ENCODE measurements around the gene TARM1. TPM values are rescaled to one million over a fixed set of nuclear protein-coding genes. Genes with fewer than 3 reads are reported as not detected.
"Not testable (repeated sequence)": the region's sequence is repeated elsewhere in the genome, so short reads cannot be mapped to it uniquely, and the experiment has no call there.

The TARM1 gene
- total and polyA plus RNA-seq, 2 donors: not detected

GRCh38 chr19:54094426-54095000 lies 13.3 kb upstream of the TARM1 start:
- no peaks in the 10 kb centered on the region for H3K4me1 ChIP-seq (ENCODE audit: insufficient read depth)
- H3K4me3 ChIP-seq (ENCODE audit: low read depth, low read length): no peak overlapping the region
- no peaks in the 10 kb centered on the region for H3K36me3 ChIP-seq (ENCODE audit: insufficient read depth)
- DNase-seq (ENCODE audit: extremely low spot score): no peak
- WGBS: 83% methylated on average over 17 of the region's 17 CpGs
- no peak overlapping the region for H3K27ac ChIP-seq (ENCODE audit: low read depth)

GRCh38 chr19:54084410-54084809 lies 3.2 kb upstream of the TARM1 start:
- H3K4me3 ChIP-seq (ENCODE audit: low read depth, low read length): no peak overlapping the region
- no peaks in the 10 kb centered on the region for H3K36me3 ChIP-seq (ENCODE audit: insufficient read depth)
- no peak for DNase-seq (ENCODE audit: extremely low spot score)
- H3K27ac ChIP-seq (ENCODE audit: low read depth): no peak overlapping the region
- WGBS: 60% methylated on average over 3 of the region's 3 CpGs
- H3K4me1 ChIP-seq (ENCODE audit: insufficient read depth): no peaks in the 10 kb centered on the region

DNA sequence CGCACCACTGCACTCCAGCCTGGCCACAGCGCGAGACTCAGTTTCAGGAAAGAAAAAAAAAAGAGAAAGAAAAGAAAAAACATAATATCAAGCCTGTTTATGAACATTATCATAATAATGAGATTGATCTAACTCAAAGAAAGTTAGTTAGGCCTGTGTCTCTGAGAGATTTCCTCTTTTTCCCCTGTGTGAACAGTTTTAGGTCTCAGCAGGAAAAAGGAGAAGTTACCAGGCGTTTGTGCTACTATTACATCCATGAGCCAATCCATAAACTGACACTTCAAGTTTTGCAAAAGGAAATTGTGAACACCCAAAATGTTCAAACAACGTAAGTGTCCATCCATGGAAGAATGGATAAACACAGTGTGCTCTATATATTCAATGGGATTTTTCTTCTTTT lies 3.8 kb downstream of the TARM1 start:
- DNase-seq (ENCODE audit: extremely low spot score): no peak
- no peak overlapping the region for H3K4me3 ChIP-seq (ENCODE audit: low read depth, low read length)
- WGBS: 84% methylated on average over 5 of the region's 5 CpGs
- no peak overlapping the region for H3K27ac ChIP-seq (ENCODE audit: low read depth)
- H3K4me1 ChIP-seq (ENCODE audit: insufficient read depth): no peaks in the 10 kb centered on the region
- H3K36me3 ChIP-seq (ENCODE audit: insufficient read depth): no peaks in the 10 kb centered on the region

GRCh38 chr19:54074851-54075250 lies 6.3 kb downstream of the TARM1 start:
- H3K36me3 ChIP-seq (ENCODE audit: insufficient read depth): no peaks in the 10 kb centered on the region

DNA sequence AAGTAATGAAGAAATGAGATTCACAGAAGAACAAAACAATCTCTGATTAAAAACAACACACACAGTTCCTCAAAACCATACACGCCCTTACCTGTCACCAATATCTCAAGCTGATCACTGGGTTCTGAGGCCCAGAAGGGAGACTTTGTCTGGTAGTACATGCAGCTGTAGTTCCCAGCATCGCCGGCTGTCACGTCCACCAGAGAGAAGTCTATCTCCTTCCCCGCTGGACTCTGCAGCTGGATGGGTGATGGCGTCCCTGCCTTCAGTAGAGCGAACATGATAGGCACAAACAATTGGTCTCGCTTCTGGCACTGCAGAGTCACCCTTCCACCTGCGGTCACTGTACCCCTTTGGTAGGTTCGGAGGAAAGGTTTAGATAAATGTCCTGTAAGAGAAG lies 7.3 kb downstream of the TARM1 start:
- H3K4me3 ChIP-seq (ENCODE audit: low read depth, low read length): no peak overlapping the region
- no peak overlapping the region for H3K27ac ChIP-seq (ENCODE audit: low read depth)
- H3K4me1 ChIP-seq (ENCODE audit: insufficient read depth): no peaks in the 10 kb centered on the region
- 85% methylated on average over 10 of the region's 10 CpGs for WGBS
- DNase-seq (ENCODE audit: extremely low spot score): no peak
- H3K36me3 ChIP-seq (ENCODE audit: insufficient read depth): no peaks in the 10 kb centered on the region

More at GRCh38 chr19:54074851-54075250, 6.3 kb downstream of the TARM1 start:
- WGBS: 75% methylated on average over 9 of the region's 9 CpGs
- DNase-seq (ENCODE audit: extremely low spot score): no peak
- Histone ChIP-seq H3K4me3 (ENCODE audit: low read depth, low read length) (no peak overlapping the region), H3K4me1 (ENCODE audit: insufficient read depth) (no peaks in the 10 kb centered on the region), H3K27ac (ENCODE audit: low read depth) (no peak overlapping the region)

DNA sequence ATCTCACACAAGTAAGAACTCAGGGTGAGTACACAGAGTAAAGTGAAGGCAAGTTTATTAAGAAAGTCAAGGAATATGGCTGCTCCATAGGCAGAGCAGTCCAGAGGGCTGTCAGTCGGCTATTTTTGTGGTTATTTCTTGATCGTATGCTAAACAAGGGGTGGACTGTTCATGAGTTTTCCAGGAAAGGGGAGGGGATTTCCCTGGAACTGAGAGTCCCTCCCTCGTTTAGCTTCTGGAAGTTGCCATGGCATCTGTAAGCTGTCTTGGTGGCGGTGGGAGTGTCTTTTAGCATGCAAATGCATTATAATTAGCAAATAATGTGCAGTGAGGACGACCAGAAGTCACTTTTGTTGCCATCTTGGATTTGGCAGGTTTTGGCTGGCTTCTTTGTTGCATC lies 11.7 kb downstream of the TARM1 start:
- no peak overlapping the region for H3K4me3 ChIP-seq (ENCODE audit: low read depth, low read length)
- 60% methylated on average over 5 of the region's 5 CpGs for WGBS
- no peak overlapping the region for H3K27ac ChIP-seq (ENCODE audit: low read depth)
- no peak for DNase-seq (ENCODE audit: extremely low spot score)
- no peaks in the 10 kb centered on the region for H3K36me3 ChIP-seq (ENCODE audit: insufficient read depth)
- H3K4me1 ChIP-seq (ENCODE audit: insufficient read depth): no peaks in the 10 kb centered on the region

- Histone ChIP-seq H3K4me3 (ENCODE audit: low read depth, low read length) (no peak within 1 kb of the TSS), H3K36me3 (ENCODE audit: insufficient read depth) (no peaks in the 10 kb centered on the region), H3K4me1 (ENCODE audit: insufficient read depth) (no peaks in the 10 kb centered on the region), H3K27ac (ENCODE audit: low read depth) (no peak within 1 kb of the TSS)
- DNase-seq (ENCODE audit: extremely low spot score): no peak
- 74% methylated on average over 34 of the region's 34 CpGs for WGBS
Measured at GRCh38 chr19:54063350-54064116, 17.6 kb downstream of the TARM1 start, which contains the start of gene VSTM1. Gene VSTM1 (minus strand): TSS chr19:54063897. CDS start chr19:54063777, 120 bp downstream.

GRCh38 chr19:54062643-54063042 lies 18.5 kb downstream of the TARM1 start:
- no peaks in the 10 kb centered on the region for H3K4me1 ChIP-seq (ENCODE audit: insufficient read depth)
- 70% methylated on average over 9 of the region's 9 CpGs for WGBS
- H3K4me3 ChIP-seq (ENCODE audit: low read depth, low read length): no peak overlapping the region
- no peak for DNase-seq (ENCODE audit: extremely low spot score)
- H3K27ac ChIP-seq (ENCODE audit: low read depth): no peak overlapping the region
- no peaks in the 10 kb centered on the region for H3K36me3 ChIP-seq (ENCODE audit: insufficient read depth)

DNA sequence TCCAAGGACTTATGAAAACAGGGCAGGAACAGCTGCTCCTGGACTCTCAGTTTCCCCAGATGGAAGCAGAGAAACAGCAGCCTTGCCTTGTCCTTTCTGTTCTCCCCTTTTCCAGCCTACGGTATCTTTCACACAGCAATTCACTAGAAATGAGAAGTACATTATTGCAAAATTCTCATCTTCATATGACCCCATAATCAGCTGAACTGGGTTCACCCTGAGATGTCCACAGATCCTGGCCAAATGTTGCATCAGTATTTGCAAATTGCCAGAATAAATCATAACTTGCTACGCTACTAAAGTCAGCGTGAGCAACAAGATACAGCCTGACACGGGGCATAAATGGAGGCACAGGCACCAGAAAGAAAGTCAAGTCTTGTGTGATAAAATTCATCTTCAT lies 33.5 kb downstream of the TARM1 start:
- 84% methylated on average over 4 of the region's 4 CpGs for WGBS
- H3K27ac ChIP-seq (ENCODE audit: low read depth): no peak overlapping the region
- no peak for DNase-seq (ENCODE audit: extremely low spot score)
- H3K4me1 ChIP-seq (ENCODE audit: insufficient read depth): no peaks in the 10 kb centered on the region
- no peak overlapping the region for H3K4me3 ChIP-seq (ENCODE audit: low read depth, low read length)
- H3K36me3 ChIP-seq (ENCODE audit: insufficient read depth): no peaks in the 10 kb centered on the region

GRCh38 chr19:54045771-54046170 lies 35.4 kb downstream of the TARM1 start:
- DNase-seq (ENCODE audit: extremely low spot score): no peak
- Histone ChIP-seq H3K4me1 (ENCODE audit: insufficient read depth) (no peaks in the 10 kb centered on the region), H3K4me3 (ENCODE audit: low read depth, low read length) (no peak overlapping the region), H3K27ac (ENCODE audit: low read depth) (no peak overlapping the region), H3K36me3 (ENCODE audit: insufficient read depth) (no peaks in the 10 kb centered on the region)
- WGBS: 75% methylated on average over 2 of the region's 2 CpGs

DNA sequence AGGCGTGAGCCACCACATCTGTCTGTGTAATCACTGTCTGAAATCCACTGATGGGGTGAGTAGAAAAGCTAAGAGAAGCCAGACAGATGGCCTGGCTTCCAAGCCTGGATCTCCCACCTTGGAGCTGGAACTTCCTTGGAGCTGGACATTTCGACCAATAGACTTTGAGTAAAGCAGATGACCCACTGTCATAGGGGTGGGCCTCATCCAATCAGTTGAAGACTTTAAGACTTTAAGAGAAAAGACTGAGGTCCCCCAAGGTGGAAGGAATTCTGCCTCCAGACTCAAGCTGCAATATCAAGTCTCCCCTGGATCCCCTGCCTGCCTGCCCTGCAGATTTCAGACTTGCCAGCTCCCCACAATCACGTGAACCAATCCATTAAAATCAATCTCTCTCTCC lies 38.2 kb downstream of the TARM1 start:
- WGBS: 75% methylated on average over 3 of the region's 3 CpGs

DNA sequence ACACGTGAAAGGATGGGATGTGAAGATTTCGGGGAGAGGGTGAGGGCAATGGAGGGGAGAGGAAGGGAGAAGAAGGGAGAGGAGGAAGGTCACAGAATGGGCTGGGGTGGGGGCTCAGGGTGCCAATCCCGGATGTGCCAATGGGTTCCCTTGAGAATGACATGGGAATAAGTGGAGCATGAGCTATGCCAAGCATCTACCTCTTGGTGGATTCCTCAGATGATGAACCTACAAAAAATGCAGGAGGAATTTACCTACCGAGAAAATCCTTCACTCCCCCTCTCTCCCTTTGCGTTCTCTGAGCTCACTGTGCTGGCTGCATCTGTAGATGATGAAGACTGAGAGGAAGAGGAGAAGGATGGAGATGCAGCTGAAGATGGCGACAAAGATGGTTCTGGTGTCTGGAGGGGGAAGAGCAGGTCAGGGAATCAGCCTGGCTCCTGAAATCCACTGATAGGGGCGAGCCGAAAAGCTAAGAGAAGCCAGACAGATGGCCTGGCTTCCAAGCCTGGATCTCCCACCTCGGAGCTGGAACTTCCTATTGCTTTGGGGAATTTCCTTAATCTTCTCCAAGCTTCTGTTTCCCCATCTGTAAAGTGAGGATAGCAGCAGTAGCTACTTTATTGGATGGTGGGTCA lies 39.1 kb downstream of the TARM1 start:
- no peak overlapping the region for H3K4me3 ChIP-seq (ENCODE audit: low read depth, low read length)
- no peak for DNase-seq (ENCODE audit: extremely low spot score)
- H3K4me1 ChIP-seq (ENCODE audit: insufficient read depth): no peaks in the 10 kb centered on the region
- WGBS: 66% methylated on average over 9 of the region's 9 CpGs
- no peaks in the 10 kb centered on the region for H3K36me3 ChIP-seq (ENCODE audit: insufficient read depth)
- H3K27ac ChIP-seq (ENCODE audit: low read depth): no peak overlapping the region

More for the DNA sequence above, 38.2 kb downstream of the TARM1 start:
- DNase-seq (ENCODE audit: extremely low spot score): no peak
- no peak overlapping the region for H3K4me3 ChIP-seq (ENCODE audit: low read depth, low read length)
- no peaks in the 10 kb centered on the region for H3K36me3 ChIP-seq (ENCODE audit: insufficient read depth)
- H3K27ac ChIP-seq (ENCODE audit: low read depth): no peak overlapping the region
- no peaks in the 10 kb centered on the region for H3K4me1 ChIP-seq (ENCODE audit: insufficient read depth)

DNA sequence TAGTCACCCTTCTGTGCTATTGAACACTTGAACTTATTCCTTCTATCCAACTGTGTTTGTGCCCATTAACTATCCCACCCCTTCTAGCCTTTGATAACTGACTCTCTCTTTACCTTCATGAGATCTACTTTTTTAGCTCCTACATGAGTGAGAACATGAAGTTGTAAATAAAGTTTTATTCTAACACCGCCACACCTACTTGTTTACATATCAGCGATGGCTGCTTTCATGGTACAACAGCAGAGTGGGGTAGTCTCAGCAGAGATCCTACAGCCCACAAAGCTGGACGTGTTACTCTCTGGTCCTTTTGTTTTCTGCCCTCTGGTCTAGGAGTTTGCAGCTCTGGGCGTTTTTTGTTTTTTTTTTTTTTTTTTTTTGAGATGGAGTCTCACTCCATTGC lies 41.2 kb downstream of the TARM1 start:
- no peak overlapping the region for H3K4me3 ChIP-seq (ENCODE audit: low read depth, low read length)
- 83% methylated on average over 4 of the region's 4 CpGs for WGBS
- no peak for DNase-seq (ENCODE audit: extremely low spot score)

GRCh38 chr19:54036542-54036941 lies 44.6 kb downstream of the TARM1 start:
- not testable (repeated sequence) for DNase-seq (ENCODE audit: extremely low spot score)

More for the DNA sequence above, 41.2 kb downstream of the TARM1 start:
- Histone ChIP-seq H3K4me1 (ENCODE audit: insufficient read depth) (no peaks in the 10 kb centered on the region), H3K27ac (ENCODE audit: low read depth) (no peak overlapping the region), H3K36me3 (ENCODE audit: insufficient read depth) (no peaks in the 10 kb centered on the region)

More at GRCh38 chr19:54036542-54036941, 44.6 kb downstream of the TARM1 start:
- not testable (repeated sequence) for H3K4me3 ChIP-seq (ENCODE audit: low read depth, low read length); H3K4me1 ChIP-seq (ENCODE audit: insufficient read depth); H3K27ac ChIP-seq (ENCODE audit: low read depth); H3K36me3 ChIP-seq (ENCODE audit: insufficient read depth)
- WGBS: 81% methylated on average over 5 of the region's 5 CpGs

Measured in urinary bladder (tissue), 4 donors.